Mesendoderm (in vitro differentiated cells): ENCODE measurements around the gene CHCHD3.

Source experiments
- DNase-seq: peaks from one replicate; pipeline ENCODE4 v3.0.0; 2013
- H2AK5ac ChIP-seq: 2 replicates; pipeline ENCODE4 v1.6.1; 2013; ENCODE audit warnings: low read length, inconsistent platforms
- H2BK120ac ChIP-seq: 2 replicates; pipeline ENCODE4 v1.6.1; 2013; ENCODE audit warnings: low read depth, mild to moderate bottlenecking, low read length, moderate library complexity, mixed read lengths
- H2BK15ac ChIP-seq: replicated peaks from 2 replicates; pipeline ENCODE4 v1.6.1; 2013; ENCODE audit warnings: low read depth, mild to moderate bottlenecking, moderate library complexity
- H2BK5ac ChIP-seq: 2 replicates; pipeline ENCODE4 v1.6.1; 2013; ENCODE audit warnings: low read length, inconsistent platforms
- H3K18ac ChIP-seq: 2 replicates; pipeline ENCODE4 v1.6.1; 2013; ENCODE audit warnings: mild to moderate bottlenecking, low read length, mixed read lengths
- H3K23ac ChIP-seq: one replicate; pipeline ENCODE4 v1.6.1; 2013; ENCODE audit warnings: low read length
- H3K27ac ChIP-seq: 2 replicates; pipeline ENCODE4 v1.5.1; 2013; ENCODE audit warnings: low read depth, mild to moderate bottlenecking, inconsistent platforms, low read length, moderate library complexity
- H3K27me3 ChIP-seq: 2 replicates; pipeline ENCODE4 v1.6.1; 2013; ENCODE audit warnings: low read length, control low read depth, mild to moderate bottlenecking, inconsistent platforms; ENCODE audit not compliant: insufficient read depth, poor library complexity
- H3K36me3 ChIP-seq: 2 replicates; pipeline ENCODE4 v1.6.1; 2013; ENCODE audit warnings: low read length, inconsistent platforms; ENCODE audit not compliant: control insufficient read depth, insufficient read depth
- H3K4ac ChIP-seq: one replicate; pipeline ENCODE4 v1.6.1; 2013; ENCODE audit warnings: low read depth, mild to moderate bottlenecking, low read length, moderate library complexity
- H3K4me1 ChIP-seq: 2 replicates; pipeline ENCODE4 v1.6.1; 2013; ENCODE audit warnings: low read depth, low read length, inconsistent platforms; ENCODE audit not compliant: control insufficient read depth
- H3K4me2 ChIP-seq: 2 replicates; pipeline ENCODE4 v1.6.1; 2013; ENCODE audit warnings: low read length
- H3K4me3 ChIP-seq: 2 replicates; pipeline ENCODE4 v1.5.1; 2013; ENCODE audit warnings: mild to moderate bottlenecking, low read length
- H3K56ac ChIP-seq: one replicate; pipeline ENCODE4 v1.6.1; 2013; ENCODE audit warnings: low read length
- H3K79me1 ChIP-seq: 2 replicates; pipeline ENCODE4 v1.6.1; 2013; ENCODE audit warnings: low read length, inconsistent platforms
- H3K79me2 ChIP-seq: 2 replicates; pipeline ENCODE4 v1.6.1; 2013; ENCODE audit warnings: mild to moderate bottlenecking, low read length; ENCODE audit not compliant: control insufficient read depth, insufficient read depth
- H3K9ac ChIP-seq: 2 replicates; pipeline ENCODE4 v1.6.1; 2013; ENCODE audit warnings: low read length, inconsistent platforms
- H4K5ac ChIP-seq: one replicate; pipeline ENCODE4 v1.6.1; 2013; ENCODE audit warnings: low read length
- H4K8ac ChIP-seq: one replicate; pipeline ENCODE4 v1.6.1; 2013; ENCODE audit warnings: low read depth, mild to moderate bottlenecking, control low read depth, low read length, moderate library complexity
- WGBS: extraction: QIAGEN DNeasy Blood & Tissue Kit; methylation state at CpG from one replicate; pipeline ENCODE4 v1.1.7; 2013; ENCODE audit warnings: low lambda C conversion rate, missing lambda C conversion rate; ENCODE audit not compliant: insufficient coverage; ENCODE audit errors: extremely low coverage; 5-methylcytosine and 5-hydroxymethylcytosine counted together

CHCHD3 gene

GRCh38 chr7:132891554-132891953, 190.3 kb downstream of the CHCHD3 start:
- H3K4me2 ChIP-seq, result no peak overlapping the region
- no peaks in the 10 kb centered on the region for H3K79me1 ChIP-seq
- no peaks in the 10 kb centered on the region for H3K27me3 ChIP-seq
- no peak overlapping the region for H4K5ac ChIP-seq
- H3K36me3 ChIP-seq, result no peaks in the 10 kb centered on the region
- H3K27ac ChIP-seq, result no peak overlapping the region
- no peaks in the 10 kb centered on the region for H3K79me2 ChIP-seq
- no peak overlapping the region for H3K18ac ChIP-seq
- no peak overlapping the region for H2BK120ac ChIP-seq
- no peak for DNase-seq
- no peak overlapping the region for H4K8ac ChIP-seq
- H3K9ac ChIP-seq, result no peak overlapping the region
- H3K4me1 ChIP-seq, result no peaks in the 10 kb centered on the region
- no CpG with 5 or more reads among the region's 3 CpGs for WGBS
- H2AK5ac ChIP-seq, result no peak overlapping the region
- H3K4me3 ChIP-seq, result no peak overlapping the region
- no peak overlapping the region for H3K4ac ChIP-seq
- no peak overlapping the region for H2BK5ac ChIP-seq
- no peak overlapping the region for H3K56ac ChIP-seq
- H2BK15ac ChIP-seq, result no peak overlapping the region
- no peak overlapping the region for H3K23ac ChIP-seq

GRCh38 chr7:132882714-132883428, 199.0 kb downstream of the CHCHD3 start:
- H3K79me2 ChIP-seq, result no peaks in the 10 kb centered on the region
- no peak overlapping the region for H3K27ac ChIP-seq
- no peak overlapping the region for H3K9ac ChIP-seq
- no peak overlapping the region for H3K4me3 ChIP-seq
- peak; percentile 16 for DNase-seq
- H2AK5ac ChIP-seq, result no peak overlapping the region
- no peak overlapping the region for H3K56ac ChIP-seq
- H3K4me2 ChIP-seq, result no peak overlapping the region
- H3K79me1 ChIP-seq, result peaks cover 2% of the 10 kb centered on the region
- H2BK5ac ChIP-seq, result no peak overlapping the region
- no peak overlapping the region for H2BK15ac ChIP-seq
- no peak overlapping the region for H2BK120ac ChIP-seq
- H4K8ac ChIP-seq, result no peak overlapping the region
- H3K4ac ChIP-seq, result no peak overlapping the region
- H4K5ac ChIP-seq, result no peak overlapping the region
- H3K27me3 ChIP-seq, result no peaks in the 10 kb centered on the region
- no peak overlapping the region for H3K23ac ChIP-seq
- H3K4me1 ChIP-seq, result no peaks in the 10 kb centered on the region
- no peaks in the 10 kb centered on the region for H3K36me3 ChIP-seq
- WGBS, result no CpG with 5 or more reads among the region's 2 CpGs
- no peak overlapping the region for H3K18ac ChIP-seq

GRCh38 chr7:132881317-132881716, 200.6 kb downstream of the CHCHD3 start:
- peaks cover 2% of the 10 kb centered on the region for H3K79me1 ChIP-seq
- no peak overlapping the region for H3K27ac ChIP-seq
- H3K79me2 ChIP-seq, result no peaks in the 10 kb centered on the region
- H4K8ac ChIP-seq, result no peak overlapping the region
- no peak overlapping the region for H3K18ac ChIP-seq
- no peak overlapping the region for H2BK5ac ChIP-seq
- H2BK120ac ChIP-seq, result no peak overlapping the region
- H3K23ac ChIP-seq, result no peak overlapping the region
- H2AK5ac ChIP-seq, result no peak overlapping the region
- no peak overlapping the region for H2BK15ac ChIP-seq
- DNase-seq, result no peak
- no peak overlapping the region for H3K4me2 ChIP-seq
- H3K9ac ChIP-seq, result no peak overlapping the region
- H3K4me1 ChIP-seq, result no peaks in the 10 kb centered on the region
- H3K4ac ChIP-seq, result no peak overlapping the region
- no peak overlapping the region for H3K4me3 ChIP-seq
- no peaks in the 10 kb centered on the region for H3K27me3 ChIP-seq
- no peak overlapping the region for H4K5ac ChIP-seq
- H3K56ac ChIP-seq, result no peak overlapping the region
- H3K36me3 ChIP-seq, result no peaks in the 10 kb centered on the region
- WGBS, result no CpG with 5 or more reads among the region's 3 CpGs

GRCh38 chr7:132879579-132879978, 202.3 kb downstream of the CHCHD3 start:
- Histone ChIP-seq H4K8ac (no peak overlapping the region), H3K23ac (no peak overlapping the region), H2BK15ac (no peak overlapping the region), H3K4me2 (no peak overlapping the region), H3K36me3 (no peaks in the 10 kb centered on the region), H2BK120ac (no peak overlapping the region), H3K79me2 (no peaks in the 10 kb centered on the region), H3K79me1 (peaks cover 2% of the 10 kb centered on the region), H3K9ac (no peak overlapping the region), H2AK5ac (no peak overlapping the region), H3K27me3 (no peaks in the 10 kb centered on the region), H2BK5ac (no peak overlapping the region), H3K4ac (no peak overlapping the region), H3K27ac (no peak overlapping the region), H3K18ac (no peak overlapping the region), H3K4me3 (no peak overlapping the region), H3K4me1 (no peaks in the 10 kb centered on the region), H4K5ac (no peak overlapping the region), H3K56ac (no peak overlapping the region)
- no peak for DNase-seq
- WGBS, result no CpG with 5 or more reads among the region's 7 CpGs

- DNase-seq, result no peak
- no peak overlapping the region for H3K4ac ChIP-seq
- no peak overlapping the region for H2AK5ac ChIP-seq
- WGBS, result no CpG with 5 or more reads among the region's 1 CpG
- H3K4me3 ChIP-seq, result no peak overlapping the region
- no peak overlapping the region for H3K23ac ChIP-seq
- H3K36me3 ChIP-seq, result no peaks in the 10 kb centered on the region
- no peaks in the 10 kb centered on the region for H3K4me1 ChIP-seq
- H4K5ac ChIP-seq, result no peak overlapping the region
- H4K8ac ChIP-seq, result no peak overlapping the region
- no peak overlapping the region for H3K27ac ChIP-seq
- H3K18ac ChIP-seq, result no peak overlapping the region
- H2BK5ac ChIP-seq, result no peak overlapping the region
- no peak overlapping the region for H2BK120ac ChIP-seq
- H3K79me2 ChIP-seq, result no peaks in the 10 kb centered on the region
- peaks cover 2% of the 10 kb centered on the region for H3K79me1 ChIP-seq
- H3K27me3 ChIP-seq, result no peaks in the 10 kb centered on the region
- H3K9ac ChIP-seq, result no peak overlapping the region
- H2BK15ac ChIP-seq, result no peak overlapping the region
- H3K56ac ChIP-seq, result no peak overlapping the region
- no peak overlapping the region for H3K4me2 ChIP-seq
Measured at GRCh38 chr7:132878204-132878919, 203.5 kb downstream of the CHCHD3 start.
